HEK293T (cell line): Measurements from ENCODE around the gene IGF2BP2.
A peak's percentile ranks its signal among the peaks of the same experiment; 100 is the strongest.

ENCODE experiments used
- CTCF ChIA-PET: fragments of 350-600 bp; formaldehyde crosslinking; extraction: SDS; loops from one replicate; lab custom pipeline; 2021; ENCODE audit warnings: antibody characterized with exemption, inconsistent platforms; lab: Yijun Ruan, JAX
- POLR2A ChIA-PET: fragments of 350-600 bp; formaldehyde crosslinking; extraction: SDS; loops from one replicate; lab custom pipeline; 2020; ENCODE audit warnings: antibody characterized with exemption, inconsistent platforms; lab: Yijun Ruan, JAX
- DNase-seq: peaks from one replicate; pipeline ENCODE4 v3.0.0; 2012; ENCODE audit warnings: mixed read lengths; ENCODE audit errors: extremely low spot score
- ARNT ChIP-seq: fragments of 450-650 bp; IDR thresholded peaks from 2 replicates; pipeline ENCODE4 v1.6.1; 2017; ENCODE audit warnings: mild to moderate bottlenecking
- BHLHE40 ChIP-seq: fragments of 450-650 bp; IDR thresholded peaks from 2 replicates; pipeline ENCODE4 v1.6.1; 2016; ENCODE audit warnings: mild to moderate bottlenecking, moderate library complexity, borderline replicate concordance
- CTBP1 ChIP-seq: fragments of 450-650 bp; IDR thresholded peaks from 2 replicates; pipeline ENCODE4 v1.6.1; 2016; ENCODE audit warnings: borderline replicate concordance
- ELF4 ChIP-seq: fragments of 450-650 bp; IDR thresholded peaks from 2 replicates; pipeline ENCODE4 v1.6.1; 2017; ENCODE audit warnings: antibody characterized with exemption
- FOXA1 ChIP-seq: fragments of 450-650 bp; IDR thresholded peaks from 2 replicates; pipeline ENCODE4 v1.6.1; 2016; ENCODE audit warnings: mild to moderate bottlenecking
- FOXK2 ChIP-seq: fragments of 450-650 bp; IDR thresholded peaks from 2 replicates; pipeline ENCODE4 v1.6.1; 2016; ENCODE audit warnings: mild to moderate bottlenecking
- FOXM1 ChIP-seq: fragments of 450-650 bp; IDR thresholded peaks from 2 replicates; pipeline ENCODE4 v1.6.1; 2017; ENCODE audit warnings: mild to moderate bottlenecking, borderline replicate concordance
- HDGF ChIP-seq: fragments of 450-650 bp; IDR thresholded peaks from 2 replicates; pipeline ENCODE4 v1.6.1; 2017; ENCODE audit warnings: antibody characterized with exemption, borderline replicate concordance
- L3MBTL2 ChIP-seq: fragments of 450-650 bp; conservative IDR thresholded peaks from 2 replicates; pipeline ENCODE4 v1.6.1; 2016; ENCODE audit warnings: mild to moderate bottlenecking
- LEF1 ChIP-seq: fragments of 450-650 bp; IDR thresholded peaks from 2 replicates; pipeline ENCODE4 v1.6.1; 2017; ENCODE audit warnings: mild to moderate bottlenecking, borderline replicate concordance
- NFRKB ChIP-seq: fragments of 450-650 bp; IDR thresholded peaks from 2 replicates; pipeline ENCODE4 v1.6.1; 2016; ENCODE audit warnings: mild to moderate bottlenecking, moderate library complexity
- PKNOX1 ChIP-seq: fragments of 450-650 bp; IDR thresholded peaks from 2 replicates; pipeline ENCODE4 v1.6.1; 2016
- SP1 ChIP-seq: fragments of 450-650 bp; IDR thresholded peaks from 2 replicates; pipeline ENCODE4 v1.6.1; 2017
- SUZ12 ChIP-seq: fragments of 450-650 bp; IDR thresholded peaks from 2 replicates; pipeline ENCODE4 v1.6.1; 2016; ENCODE audit warnings: mild to moderate bottlenecking
- TARDBP ChIP-seq: fragments of 450-650 bp; IDR thresholded peaks from 2 replicates; pipeline ENCODE4 v1.6.1; 2016
- ZNF384 ChIP-seq: fragments of 450-650 bp; IDR thresholded peaks from 2 replicates; pipeline ENCODE4 v1.6.1; 2016

IGF2BP2 gene

GRCh38 chr3:185825006-185825638 is at the start of gene IGF2BP2:
IGF2BP2 (minus strand) TSS chr3:185825042; CDS start chr3:185824960, 82 bp downstream.
- peak; percentile 47 for DNase-seq
- CTCF ChIA-PET, result no interaction called here
- TF ChIP-seq ZNF384 (no peak), FOXK2 (no peak), TARDBP (no peak), FOXA1 (no peak), FOXM1 (no peak), LEF1 (no peak), L3MBTL2 (no peak), SP1 (no peak)
- POLR2A ChIA-PET, result no interaction called here

- TF ChIP-seq HDGF, result no peak
- TF ChIP-seq TARDBP, result no peak
- no peak for TF ChIP-seq ARNT
- TF ChIP-seq SP1, result no peak
- no peak for TF ChIP-seq NFRKB
- no peak for TF ChIP-seq LEF1
- no peak for TF ChIP-seq CTBP1
- ChIA-PET CTCF (no interaction called here), POLR2A (no interaction called here)
- no peak for DNase-seq
These were observed 49.3 kb upstream of the IGF2BP2 start for GRCh38 chr3:185874119-185874518.

- DNase-seq, result no peak
- TF ChIP-seq NFRKB (no peak), CTBP1 (no peak), FOXA1 (no peak), ELF4 (no peak), PKNOX1 (no peak), HDGF (no peak), BHLHE40 (no peak), ARNT (no peak), FOXM1 (no peak), L3MBTL2 (no peak), FOXK2 (no peak)
- POLR2A ChIA-PET, result no interaction called here
- CTCF ChIA-PET, result interaction anchor here (0.7 kb wide), 1 partner anchor 27 kb away, joined by 7 read pairs; no protein-coding TSS in a partner anchor
These were observed 42.8 kb upstream of the IGF2BP2 start for GRCh38 chr3:185867650-185868049.

GRCh38 chr3:185866995-185867394 is 42.2 kb upstream of the IGF2BP2 start:
- ChIA-PET POLR2A (no interaction called here), CTCF (interaction anchor here (0.7 kb wide), 1 partner anchor 19 kb away, joined by 3 read pairs; no protein-coding TSS in a partner anchor)
- TF ChIP-seq SP1 (no peak), CTBP1 (no peak), LEF1 (no peak), L3MBTL2 (no peak), FOXA1 (no peak), ELF4 (no peak), ZNF384 (no peak), NFRKB (no peak), HDGF (no peak), ARNT (no peak), FOXK2 (no peak)
- DNase-seq, result no peak

- no peak for DNase-seq
- CTCF ChIA-PET, result interaction anchor here (0.7 kb wide), 1 partner anchor 20 kb away, joined by 3 read pairs; no protein-coding TSS in a partner anchor
- TF ChIP-seq HDGF (no peak), L3MBTL2 (no peak), FOXA1 (no peak), CTBP1 (no peak), NFRKB (no peak), ARNT (no peak), FOXK2 (no peak), BHLHE40 (no peak), ELF4 (no peak), FOXM1 (no peak), ZNF384 (no peak), SUZ12 (no peak)
- POLR2A ChIA-PET, result no interaction called here
These were observed 41.7 kb upstream of the IGF2BP2 start for GRCh38 chr3:185866555-185866954.

- TF ChIP-seq FOXM1, result no peak
- DNase-seq, result no peak
- ChIA-PET POLR2A (interaction anchor here (0.6 to 1.0 kb wide), 2 partner anchors 40 to 53 kb away, joined by 3 to 4 read pairs; no protein-coding TSS in a partner anchor), CTCF (interaction anchor here (1.7 kb wide), 1 partner anchor 205 kb away, joined by 5 read pairs; no protein-coding TSS in a partner anchor)
These were observed 40.4 kb upstream of the IGF2BP2 start for GRCh38 chr3:185865247-185865646.

- CTCF ChIA-PET, result interaction anchor here (1.7 kb wide), 1 partner anchor 204 kb away, joined by 5 read pairs; no protein-coding TSS in a partner anchor
- TF ChIP-seq PKNOX1 (no peak), TARDBP (no peak), FOXM1 (no peak), SUZ12 (no peak), FOXA1 (no peak), FOXK2 (no peak), CTBP1 (no peak), SP1 (no peak), L3MBTL2 (no peak), HDGF (no peak), BHLHE40 (no peak), LEF1 (no peak), NFRKB (no peak), ELF4 (no peak), ZNF384 (no peak), ARNT (no peak)
- no peak for DNase-seq
- POLR2A ChIA-PET, result interaction anchor here (0.6 to 1.0 kb wide), 3 partner anchors 40 to 68 kb away, joined by 3 to 4 read pairs (median 3); no protein-coding TSS in a partner anchor
These were observed 39.9 kb upstream of the IGF2BP2 start for GRCh38 chr3:185864767-185865166.
